Right lobe of liver (tissue), 6 donors: ENCODE data around the gene UBL3. TPM values are rescaled to one million over a fixed set of nuclear protein-coding genes. Genes with fewer than 3 reads are reported as not detected.

ENCODE experiments used
- ATAC-seq, 4 donors: fragments of 200-7000 bp; cut with Tn5 transposase; one replicate each; pipeline ENCODE4 v1.9.1; 2020; ENCODE audit warnings: mild to moderate bottlenecking in 4 of 4, moderate library complexity in 4 of 4
- DNase-seq, 3 donors: peaks; one replicate each; pipeline ENCODE4 v3.0.0-alpha.2; 2020
- H3K27ac ChIP-seq, 3 donors: fragments of 200-600 bp; one replicate each; pipeline ENCODE4 v1.8.0; 2022
- H3K27me3 ChIP-seq, 2 donors: fragments of 200-600 bp; one replicate each; pipeline ENCODE4 v1.8.0; 2022
- H3K36me3 ChIP-seq, 4 donors: fragments of 200-600 bp; sonication (generic) in 1 of 4; one replicate each; pipeline versions ENCODE4 v1.5.1 to v1.8.0; 2017 to 2022; ENCODE audit warnings: control low read depth in 1 of 4
- H3K4me1 ChIP-seq, 4 donors: fragments of 200-600 bp; sonication (generic) in 1 of 4; one replicate each; pipeline versions ENCODE4 v1.5.1 to v1.8.0; 2017 to 2022; ENCODE audit warnings: control low read depth in 1 of 4
- H3K4me3 ChIP-seq, 3 donors: fragments of 200-600 bp; one replicate each; pipeline ENCODE4 v1.8.0; 2022
- H3K9me3 ChIP-seq, 4 donors: fragments of 200-600 bp; sonication (generic) in 1 of 4; one replicate each; pipeline versions ENCODE4 v1.5.1 to v1.8.0; 2017 to 2022; ENCODE audit warnings: control low read depth in 1 of 4
- POLR2A ChIP-seq: fragments of 450-650 bp; IDR thresholded peaks from one replicate; pipeline ENCODE4 v1.6.1; 2017; ENCODE audit warnings: antibody characterized with exemption, mild to moderate bottlenecking
- WGBS: methylation state at CpG from one replicate; pipeline ENCODE4 v1.1.6; 2018; ENCODE audit warnings: low coverage, low lambda C conversion rate; ENCODE audit not compliant: insufficient coverage; ENCODE audit errors: missing lambda C conversion rate; 5-methylcytosine and 5-hydroxymethylcytosine counted together
- intact Hi-C, 2 donors: fragments of 100-400 bp; cut with DNase I; formaldehyde crosslinking; loops; one replicate each; pipeline versions ENCODE4 v1.11.2 to v1.14.1; 2022
- total RNA-seq, 6 experiments: library from RNA; depleted of rRNA in 2 of 6; stranded (reverse); fragments of >200 nt in 2 of 6; fragmentation: NEBNext Ultra II Directional in 3 of 6; extraction: Animal tissue kit (Norgen Biotek cat#: 25700) in 3 of 6; gene quantifications; one replicate each; pipeline versions ENCODE4 v1.1.0 to v1.2.4, GENCODE V29; 2016 to 2023
- TF ChIP-seq, protein P1 (sequence below), 4 donors: fragments of 200-600 bp in 3 of 4; fragments of 450-650 bp in 1 of 4; IDR thresholded peaks; one replicate each; pipeline versions ENCODE4 v1.5.1 to v1.8.0; 2016 to 2022; ENCODE audit warnings: antibody characterized with exemption in 4 of 4, mild to moderate bottlenecking in 2 of 4
- donor health status: DM: no; HTN: yes; CAD: no.
- donor health status: DM: no; HTN: no; CAD: no.
- donor health status: DM: no; HTN: no; CAD: no.
- donor health status: DM: no; HTN: yes; CAD: no.
- donor health status: DM: no; HTN: yes; CAD: no.

UBL3 gene
- total RNA-seq, 6 experiments from 2014 or later: 15.7 to 28.6 (median 23.5) TPM

DNA sequence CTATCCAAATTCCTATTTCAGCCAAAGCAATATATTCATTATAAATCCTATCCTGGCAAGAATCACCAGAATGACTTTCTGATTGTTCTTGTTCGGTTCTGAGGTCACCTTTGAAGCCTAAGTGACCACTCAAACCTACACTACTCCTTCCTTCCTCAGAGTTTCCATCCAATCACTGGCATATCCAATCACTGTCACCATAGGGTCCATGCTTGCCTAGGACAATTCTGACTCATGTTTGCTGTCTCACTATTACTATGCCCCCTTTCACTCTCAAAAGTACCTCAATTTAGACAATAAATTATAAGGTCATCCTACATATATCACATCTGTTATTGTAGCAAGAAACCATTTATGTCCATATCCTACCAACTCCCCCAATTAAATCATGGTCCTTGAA, 58.9 kb downstream of the UBL3 start:
- DNase-seq (no peak), ATAC-seq (no peak)
- Histone ChIP-seq H3K9me3 (no peaks in the 10 kb centered on the region), H3K4me3 (no peak overlapping the region), H3K36me3 (no peaks in the 10 kb centered on the region), H3K27ac (no peak overlapping the region), H3K4me1 (peaks cover 0 to 19% (median 5%) of the 10 kb centered on the region in 4 donors), H3K27me3 (no peaks in the 10 kb centered on the region)
- intact Hi-C loops: no loop called here
- TF ChIP-seq, protein P1, sequence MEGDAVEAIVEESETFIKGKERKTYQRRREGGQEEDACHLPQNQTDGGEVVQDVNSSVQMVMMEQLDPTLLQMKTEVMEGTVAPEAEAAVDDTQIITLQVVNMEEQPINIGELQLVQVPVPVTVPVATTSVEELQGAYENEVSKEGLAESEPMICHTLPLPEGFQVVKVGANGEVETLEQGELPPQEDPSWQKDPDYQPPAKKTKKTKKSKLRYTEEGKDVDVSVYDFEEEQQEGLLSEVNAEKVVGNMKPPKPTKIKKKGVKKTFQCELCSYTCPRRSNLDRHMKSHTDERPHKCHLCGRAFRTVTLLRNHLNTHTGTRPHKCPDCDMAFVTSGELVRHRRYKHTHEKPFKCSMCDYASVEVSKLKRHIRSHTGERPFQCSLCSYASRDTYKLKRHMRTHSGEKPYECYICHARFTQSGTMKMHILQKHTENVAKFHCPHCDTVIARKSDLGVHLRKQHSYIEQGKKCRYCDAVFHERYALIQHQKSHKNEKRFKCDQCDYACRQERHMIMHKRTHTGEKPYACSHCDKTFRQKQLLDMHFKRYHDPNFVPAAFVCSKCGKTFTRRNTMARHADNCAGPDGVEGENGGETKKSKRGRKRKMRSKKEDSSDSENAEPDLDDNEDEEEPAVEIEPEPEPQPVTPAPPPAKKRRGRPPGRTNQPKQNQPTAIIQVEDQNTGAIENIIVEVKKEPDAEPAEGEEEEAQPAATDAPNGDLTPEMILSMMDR (IDR thresholded peaks at IDR 0.05): no peak
- TF ChIP-seq POLR2A: no peak
- 33% methylated on average over 1 of the region's 1 CpG for whole genome bisulfite sequencing

DNA sequence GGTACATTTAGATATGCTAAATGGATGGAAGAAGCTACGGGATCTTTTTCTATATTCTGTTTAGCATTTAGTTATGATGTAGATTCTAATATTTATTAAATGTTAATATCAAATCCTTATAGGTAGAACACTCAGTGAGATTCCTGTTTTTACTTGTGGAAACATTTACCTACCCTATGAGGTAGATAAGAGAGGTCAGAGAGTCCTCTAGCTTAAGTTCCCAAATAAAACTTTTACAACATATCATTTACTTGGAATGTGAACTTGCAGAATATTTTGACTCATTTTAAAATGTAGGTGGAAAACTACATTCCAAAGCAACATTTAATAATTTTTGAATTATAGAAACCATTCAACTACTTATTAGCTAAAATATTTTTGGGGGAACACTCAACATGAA, 63.7 kb downstream of the UBL3 start:
- DNase-seq: no peak
- Histone ChIP-seq H3K27ac (peak overlapping the region in 1 of 3 donors; percentile 11), H3K4me1 (peaks cover 0 to 28% (median 10%) of the 10 kb centered on the region in 4 donors), H3K4me3 (no peak overlapping the region), H3K36me3 (no peaks in the 10 kb centered on the region), H3K27me3 (no peaks in the 10 kb centered on the region), H3K9me3 (no peaks in the 10 kb centered on the region)
- TF ChIP-seq, protein P1 (IDR thresholded peaks at IDR 0.05): no peak
- no peak for TF ChIP-seq POLR2A
- 52% methylated on average over 1 of the region's 1 CpG for WGBS
- intact Hi-C loops: loop anchor here in 1 of 2 donors (10.0 kb wide), 1 partner anchor 328 kb away; no protein-coding TSS in a partner anchor
- peak; percentile 52 to 77 (median 68) for ATAC-seq

DNA sequence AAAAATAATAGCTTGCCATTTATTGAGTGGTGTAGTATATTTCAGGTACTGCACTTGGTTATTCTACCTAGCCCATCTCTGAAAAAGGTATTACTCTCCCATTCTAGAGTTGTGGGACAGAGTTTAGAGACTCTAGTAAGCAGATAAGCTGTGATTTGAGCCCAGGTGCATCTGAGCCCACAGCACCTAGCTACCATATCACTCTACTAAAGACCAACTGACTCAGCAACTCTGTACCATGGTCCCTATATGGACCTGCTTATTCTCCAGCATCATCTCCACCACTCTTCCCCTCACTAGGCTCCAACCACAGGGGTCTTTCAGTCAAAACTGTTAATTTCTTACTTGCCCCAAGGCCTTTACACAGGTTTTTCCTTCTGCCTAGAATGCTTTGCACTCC, 64.4 kb downstream of the UBL3 start:
- no peak for DNase-seq
- Histone ChIP-seq H3K27ac (peak overlapping the region in 1 of 3 donors; percentile 11), H3K9me3 (no peaks in the 10 kb centered on the region), H3K27me3 (no peaks in the 10 kb centered on the region), H3K4me3 (no peak overlapping the region), H3K36me3 (no peaks in the 10 kb centered on the region), H3K4me1 (peaks cover 0 to 24% (median 10%) of the 10 kb centered on the region in 4 donors)
- intact Hi-C loops: loop anchor here in 1 of 2 donors (10.0 kb wide), 1 partner anchor 329 kb away; no protein-coding TSS in a partner anchor
- no peak for TF ChIP-seq POLR2A
- TF ChIP-seq, protein P1 (IDR thresholded peaks at IDR 0.05): no peak
- peak in 3 of 4 donors; percentile 22 to 49 (median 26) for ATAC-seq

DNA sequence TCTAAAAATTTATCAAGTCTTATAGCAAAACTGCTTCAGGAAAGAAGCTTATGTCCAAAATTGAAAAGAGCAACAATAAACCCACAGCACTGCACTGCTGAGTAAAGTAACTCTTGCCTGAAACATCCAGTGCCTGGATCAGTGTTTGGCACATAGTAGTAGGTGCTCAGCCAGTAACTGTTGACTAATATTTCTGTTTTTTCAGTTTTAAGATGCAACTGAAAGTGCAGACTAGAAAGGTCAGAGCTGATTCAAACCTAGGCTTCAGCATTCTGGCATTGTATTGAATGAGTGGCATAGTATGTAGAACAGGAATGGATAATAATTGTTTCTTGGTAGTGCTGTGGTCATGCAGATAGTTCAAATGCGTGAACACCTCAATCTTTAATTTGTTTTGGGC, 67.6 kb downstream of the UBL3 start:
- Histone ChIP-seq H3K4me3 (no peak overlapping the region), H3K27ac (no peak overlapping the region), H3K9me3 (no peaks in the 10 kb centered on the region), H3K4me1 (peaks cover 0 to 23% (median 9%) of the 10 kb centered on the region in 4 donors), H3K36me3 (no peaks in the 10 kb centered on the region), H3K27me3 (no peaks in the 10 kb centered on the region)
- DNase-seq (no peak), ATAC-seq (peak; percentile 51 to 70 (median 66))
- TF ChIP-seq, protein P1 (IDR thresholded peaks at IDR 0.05): no peak
- TF ChIP-seq POLR2A: no peak
- intact Hi-C loops: loop anchor here in 1 of 2 donors (10.0 kb wide), 1 partner anchor 332 kb away; no protein-coding TSS in a partner anchor
- 87% methylated on average over 1 of the region's 1 CpG for WGBS
